GM18526 (cell line): ENCODE data around the gene GABRB3.

Experiments used
- POLR2A ChIP-seq: IDR thresholded peaks from 3 replicates; pipeline ENCODE4 v1.6.1; 2011; ENCODE audit not compliant: insufficient read length; ENCODE audit errors: extremely low read depth

The GABRB3 gene

GRCh38 chr15:26661748-26662147 lies 111.1 kb downstream of the GABRB3 start:
- TF ChIP-seq POLR2A: no peak

GRCh38 chr15:26661107-26661506 lies 111.8 kb downstream of the GABRB3 start:
- TF ChIP-seq POLR2A: no peak

GRCh38 chr15:26660241-26660640 lies 112.6 kb downstream of the GABRB3 start:
- TF ChIP-seq POLR2A: no peak

GRCh38 chr15:26658290-26658689 lies 114.6 kb downstream of the GABRB3 start:
- TF ChIP-seq POLR2A: no peak

GRCh38 chr15:26656080-26656479 lies 116.8 kb downstream of the GABRB3 start:
- no peak for TF ChIP-seq POLR2A

GRCh38 chr15:26651909-26652308 lies 121.0 kb downstream of the GABRB3 start:
- TF ChIP-seq POLR2A: no peak

- no peak for TF ChIP-seq POLR2A
Observed at GRCh38 chr15:26648676-26649075, 124.2 kb downstream of the GABRB3 start.

GRCh38 chr15:26644948-26645347 lies 127.9 kb downstream of the GABRB3 start:
- TF ChIP-seq POLR2A: no peak

- no peak for TF ChIP-seq POLR2A
Observed at GRCh38 chr15:26641144-26641543, 131.7 kb downstream of the GABRB3 start.

- TF ChIP-seq POLR2A: no peak
Observed at GRCh38 chr15:26640601-26641000, 132.3 kb downstream of the GABRB3 start.

GRCh38 chr15:26639966-26640365 lies 132.9 kb downstream of the GABRB3 start:
- no peak for TF ChIP-seq POLR2A

- no peak for TF ChIP-seq POLR2A
Observed at GRCh38 chr15:26635614-26636013, 137.3 kb downstream of the GABRB3 start.

- TF ChIP-seq POLR2A: no peak
Observed at GRCh38 chr15:26635105-26635504, 137.8 kb downstream of the GABRB3 start.

GRCh38 chr15:26634319-26634718 lies 138.5 kb downstream of the GABRB3 start:
- no peak for TF ChIP-seq POLR2A

GRCh38 chr15:26632500-26632899 lies 140.4 kb downstream of the GABRB3 start:
- TF ChIP-seq POLR2A: no peak

- TF ChIP-seq POLR2A: no peak
Observed at GRCh38 chr15:26631894-26632293, 141.0 kb downstream of the GABRB3 start.

- TF ChIP-seq POLR2A: no peak
Observed at GRCh38 chr15:26630857-26631256, 142.0 kb downstream of the GABRB3 start.

- no peak for TF ChIP-seq POLR2A
Observed at GRCh38 chr15:26628879-26629529, 143.9 kb downstream of the GABRB3 start.

- no peak for TF ChIP-seq POLR2A
Observed at GRCh38 chr15:26628071-26628470, 144.8 kb downstream of the GABRB3 start.
